ENCODE results near the gene ACYP2. TPM values are rescaled to one million over a fixed set of nuclear protein-coding genes. Genes with fewer than 3 reads are reported as not detected.

The ACYP2 gene
- polyA plus RNA-seq, 4 donors, result 18.2 to 22.6 (median 20.5) TPM

DNA sequence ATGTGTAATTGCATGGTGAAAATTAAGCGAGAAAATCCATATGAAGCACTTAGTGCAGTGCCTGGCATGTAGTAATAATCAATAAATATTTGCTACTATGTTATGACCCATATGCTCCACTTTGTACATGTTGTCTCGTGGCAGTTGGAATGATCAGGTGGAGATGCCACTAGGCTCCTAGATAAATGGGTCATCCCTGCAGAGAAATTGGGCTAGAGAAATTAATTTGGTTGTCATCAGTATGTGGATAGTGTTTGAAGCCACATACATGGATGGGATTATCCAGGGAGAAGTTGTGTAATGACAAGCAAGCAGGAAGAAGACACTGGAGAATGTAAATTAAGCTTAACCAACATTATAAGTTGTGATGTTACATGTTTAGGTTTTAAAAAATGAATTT, 33.0 kb downstream of the ACYP2 start:
- DNase-seq (ENCODE audit: low read depth in 4 of 4, low spot score in 2 of 4), result no peak

GRCh38 chr2:54149638-54150441, 34.4 kb downstream of the ACYP2 start:
- no peak for DNase-seq (ENCODE audit: low read depth in 4 of 4, low spot score in 2 of 4)

- no peak for DNase-seq (ENCODE audit: low read depth in 4 of 4, low spot score in 2 of 4)
These were observed 42.9 kb downstream of the ACYP2 start for GRCh38 chr2:54158311-54158710.

GRCh38 chr2:54161660-54162424, 46.4 kb downstream of the ACYP2 start:
- DNase-seq (ENCODE audit: low read depth in 4 of 4, low spot score in 2 of 4), result no peak

- DNase-seq (ENCODE audit: low read depth in 4 of 4, low spot score in 2 of 4), result no peak
These were observed 48.7 kb downstream of the ACYP2 start for GRCh38 chr2:54164106-54164505.

DNA sequence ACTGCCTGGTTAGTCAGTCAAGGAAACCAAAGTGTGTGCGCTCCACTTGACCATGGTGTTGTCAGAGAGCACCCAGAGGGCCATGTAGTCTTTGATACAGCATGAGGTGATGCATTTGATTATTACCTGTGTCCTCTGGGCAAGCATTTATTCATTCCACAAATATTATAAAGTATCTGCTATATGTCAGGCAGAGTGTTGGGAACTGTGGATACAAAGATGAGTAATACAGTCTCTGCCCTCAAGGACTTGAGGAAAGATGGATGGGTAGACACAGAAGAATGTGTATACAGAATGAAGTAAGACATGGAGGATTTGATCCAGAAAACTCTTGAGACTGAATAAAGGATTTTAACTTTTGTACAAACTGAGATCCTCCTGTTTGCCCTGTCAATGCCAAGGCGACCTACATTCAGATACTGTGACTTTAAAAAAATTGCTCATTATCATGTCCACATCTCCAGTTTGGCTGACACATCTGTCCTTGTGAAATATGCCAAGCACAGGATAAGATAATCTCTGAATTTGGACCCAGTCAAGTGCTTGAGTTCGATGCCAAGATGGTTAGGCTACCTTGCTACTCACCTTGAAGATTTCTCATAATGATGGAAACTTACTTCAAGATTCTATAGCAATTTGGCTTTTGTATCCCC, 50.8 kb downstream of the ACYP2 start:
- DNase-seq (ENCODE audit: low read depth in 4 of 4, low spot score in 2 of 4), result no peak

DNA sequence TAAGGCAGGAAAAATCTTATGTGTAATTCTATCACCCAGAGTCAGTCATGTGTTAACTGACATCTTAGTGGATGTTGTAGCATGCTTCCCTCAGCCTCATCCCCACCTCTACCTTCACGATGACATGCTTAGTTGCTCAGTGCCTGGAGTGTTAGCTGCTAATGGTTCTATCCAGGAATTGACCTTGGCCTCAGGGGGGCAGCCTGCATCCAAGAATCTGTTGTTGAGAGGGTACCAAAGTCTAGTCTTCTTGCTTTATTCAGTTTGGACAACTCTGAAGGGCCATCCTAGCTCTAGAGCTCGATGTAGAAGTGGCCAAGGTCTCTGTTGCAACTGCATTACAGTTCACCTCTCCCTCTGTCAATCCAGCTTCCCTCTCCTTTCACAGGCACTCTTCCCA, 61.2 kb downstream of the ACYP2 start:
- peak in 2 of 4 donors; percentile 23 to 32 for DNase-seq (ENCODE audit: low read depth in 4 of 4, low spot score in 2 of 4)

- no peak for DNase-seq (ENCODE audit: low read depth in 4 of 4, low spot score in 2 of 4)
These were observed 67.9 kb downstream of the ACYP2 start for GRCh38 chr2:54183281-54183680.

- DNase-seq (ENCODE audit: low read depth in 4 of 4, low spot score in 2 of 4), result no peak
These were observed 68.6 kb downstream of the ACYP2 start for GRCh38 chr2:54183972-54184371.

DNA sequence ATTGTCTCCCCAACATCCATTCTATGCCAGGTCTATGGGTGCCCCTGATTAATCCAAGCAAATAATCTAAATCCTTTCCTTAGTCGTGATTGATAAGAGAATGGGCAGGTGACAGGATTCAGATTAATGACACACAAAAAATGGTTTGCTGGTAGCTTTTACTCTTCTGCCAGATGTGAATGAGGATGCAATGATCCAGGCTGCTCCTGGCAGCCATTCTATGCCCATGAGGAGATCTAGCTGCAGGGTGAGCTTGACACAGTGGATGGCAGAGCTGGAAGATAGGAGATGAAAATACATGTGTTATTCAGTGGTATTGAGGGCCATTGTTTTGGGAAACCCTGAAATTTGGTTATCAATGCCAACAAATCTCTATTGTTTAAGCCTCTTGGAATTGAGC, 69.7 kb downstream of the ACYP2 start:
- no peak for DNase-seq (ENCODE audit: low read depth in 4 of 4, low spot score in 2 of 4)

DNA sequence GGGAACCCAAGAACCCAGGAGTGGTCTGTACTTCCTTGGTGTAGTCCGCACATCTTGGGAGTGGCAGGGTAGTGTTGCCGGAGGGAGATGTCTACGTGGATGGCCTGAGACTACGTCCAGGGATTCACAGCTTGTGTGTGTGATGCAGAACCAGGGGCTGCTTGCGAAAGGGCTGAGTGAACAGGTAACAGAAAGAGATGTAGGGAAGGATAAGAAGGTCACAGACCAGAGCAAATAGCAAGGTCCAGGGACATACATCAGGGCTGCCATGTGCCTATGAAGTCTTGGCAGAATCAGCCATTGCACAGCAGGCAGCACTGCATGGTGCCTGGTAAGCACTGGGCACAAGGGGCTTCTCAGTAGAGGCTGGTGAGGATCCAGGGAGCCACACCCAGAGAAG, 71.9 kb downstream of the ACYP2 start:
- DNase-seq (ENCODE audit: low read depth in 4 of 4, low spot score in 2 of 4), result no peak

DNA sequence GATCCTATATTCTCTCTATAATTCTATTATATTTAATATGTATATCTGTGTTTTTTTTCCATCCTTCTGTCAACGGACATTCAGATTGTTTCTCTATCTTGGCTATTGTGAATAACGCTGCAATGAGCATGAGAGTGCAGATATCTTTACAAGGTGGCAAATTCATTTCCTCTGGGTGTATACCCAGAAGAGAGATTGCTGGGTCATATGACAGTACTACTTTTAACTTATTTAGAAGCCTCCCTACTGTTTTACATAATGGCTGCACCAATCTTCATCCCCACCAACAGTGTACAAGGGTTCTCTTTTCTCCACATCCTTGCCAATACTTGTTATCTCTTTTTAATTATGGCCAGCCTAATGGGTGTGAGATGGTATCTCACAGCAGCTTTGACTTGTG, 74.1 kb downstream of the ACYP2 start:
- DNase-seq (ENCODE audit: low read depth in 4 of 4, low spot score in 2 of 4), result no peak

- DNase-seq (ENCODE audit: low read depth in 4 of 4, low spot score in 2 of 4), result no peak
These were observed 76.1 kb downstream of the ACYP2 start for GRCh38 chr2:54191361-54192135.

- no peak for DNase-seq (ENCODE audit: low read depth in 4 of 4, low spot score in 2 of 4)
These were observed 79.6 kb downstream of the ACYP2 start for GRCh38 chr2:54194761-54195750.

DNA sequence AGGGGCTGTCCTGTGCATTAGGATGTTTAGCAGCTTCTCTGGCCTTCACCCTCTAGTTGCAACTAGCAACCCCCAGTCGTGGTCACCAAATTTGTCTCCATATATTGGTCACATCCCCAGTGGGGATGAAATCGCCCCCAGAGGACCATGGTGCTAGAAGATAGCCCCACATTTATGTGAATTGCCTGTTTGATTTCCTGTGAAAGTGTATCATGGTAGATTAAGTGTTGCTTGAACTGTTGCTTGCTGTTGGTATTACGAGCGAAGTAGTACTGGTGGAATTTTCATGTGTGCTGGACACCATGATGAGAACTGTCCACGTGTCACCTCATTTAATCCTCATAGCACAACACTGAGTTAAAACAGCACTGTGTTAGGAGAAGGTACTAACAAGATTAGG, 81.2 kb downstream of the ACYP2 start:
- no peak for DNase-seq (ENCODE audit: low read depth in 4 of 4, low spot score in 2 of 4)

GRCh38 chr2:54204476-54204875, 89.1 kb downstream of the ACYP2 start:
- DNase-seq (ENCODE audit: low read depth in 4 of 4, low spot score in 2 of 4), result no peak

- no peak for DNase-seq (ENCODE audit: low read depth in 4 of 4, low spot score in 2 of 4)
These were observed 91.2 kb downstream of the ACYP2 start for GRCh38 chr2:54206596-54206995.

DNA sequence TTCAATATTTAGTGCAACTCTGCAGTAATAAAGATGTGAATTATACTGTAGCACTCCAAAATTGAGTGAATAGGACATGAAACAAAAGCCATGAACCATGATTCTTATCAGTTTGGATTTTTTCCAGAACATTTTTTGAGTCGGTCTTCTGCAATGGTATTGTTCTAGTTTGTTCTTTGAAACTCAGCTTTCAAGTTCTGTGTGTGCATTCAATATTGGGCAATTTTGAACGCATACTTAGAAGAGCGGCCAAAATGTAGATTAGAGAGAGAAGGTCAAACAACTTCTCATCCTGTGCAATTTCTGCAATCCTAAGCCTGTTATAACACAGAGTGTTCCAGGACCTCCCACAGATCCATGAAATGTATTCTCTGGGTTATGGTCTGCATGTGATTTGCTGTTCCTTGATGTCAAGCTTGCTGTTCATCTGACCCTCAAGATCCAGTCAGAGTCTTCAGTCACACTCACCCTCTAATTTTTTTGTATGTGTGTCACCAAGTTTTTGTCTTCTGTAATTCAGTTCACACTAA, 92.3 kb downstream of the ACYP2 start:
- DNase-seq (ENCODE audit: low read depth in 4 of 4, low spot score in 2 of 4), result peak in 2 of 4 donors; percentile 19 to 29

Data from left renal cortex interstitium (tissue), 4 donors.